ENCODE measurements around the gene SLC38A5. TPM values are rescaled to one million over a fixed set of nuclear protein-coding genes. Genes with fewer than 3 reads are reported as not detected.

SLC38A5 gene
- polyA plus RNA-seq, 2 of the 4 experiments (the other 2 are of a cell fraction): 0.32 to 0.36 TPM

- CTCF ChIA-PET: no interaction called here
- H3K9me3 ChIP-seq: no peaks in the 10 kb centered on the region
- WGBS (ENCODE audit: missing lambda C conversion rate): 91% methylated on average over 9 of the region's 10 CpGs
- no peak for FAIRE-seq
- H3K4me2 ChIP-seq: no peak overlapping the region
- TF ChIP-seq ATOH8 (CRISPR knock-in tag; IDR thresholded peaks at IDR 0.05; ENCODE audit: low read depth) (no peak), ZNF302 (CRISPR knock-in tag; IDR thresholded peaks at IDR 0.05) (no peak), KDM1A (IDR thresholded peaks at IDR 0.05; ENCODE audit: low read depth) (no peak), SREBF2 (IDR thresholded peaks at IDR 0.05) (no peak), E2F6 (IDR thresholded peaks at IDR 0.05; ENCODE audit: borderline replicate concordance, low read depth) (no peak), HOXB13 (CRISPR knock-in tag; IDR thresholded peaks at IDR 0.05; ENCODE audit: low read depth) (no peak), MYC (IDR thresholded peaks at IDR 0.05; ENCODE audit: borderline replicate concordance, low read length) (no peak), FOSL2 (IDR thresholded peaks at IDR 0.05) (no peak), FOSL2 (CRISPR knock-in tag; IDR thresholded peaks at IDR 0.05) (no peak), EP300 (IDR thresholded peaks at IDR 0.05) (no peak), NR3C1 (IDR thresholded peaks at IDR 0.05) (no peak), USF2 (IDR thresholded peaks at IDR 0.05) (no peak), JUNB (IDR thresholded peaks at IDR 0.05) (no peak)
- no peak overlapping the region for H3K27ac ChIP-seq
- H3K4me3 ChIP-seq: no peak overlapping the region
- no peak for DNase-seq (ENCODE audit: low read depth in 1 of 2, low spot score in 1 of 2)
- POLR2A ChIA-PET: no interaction called here
- H3K4me1 ChIP-seq: no peaks in the 10 kb centered on the region
- no peak for ATAC-seq
Observed at GRCh38 chrX:48515842-48516241, 45.8 kb upstream of the SLC38A5 start.

GRCh38 chrX:48514868-48515460 is 44.9 kb upstream of the SLC38A5 start:
- Histone ChIP-seq H3K9me3 (no peaks in the 10 kb centered on the region), H3K4me1 (no peaks in the 10 kb centered on the region), H3K4me2 (no peak overlapping the region), H3K27ac (no peak overlapping the region), H3K4me3 (no peak overlapping the region)
- WGBS (ENCODE audit: missing lambda C conversion rate): 84% methylated on average over 9 of the region's 9 CpGs
- TF ChIP-seq CHD2 (IDR thresholded peaks at IDR 0.05; ENCODE audit: low read length, partially characterized antibody) (no peak), RARB (CRISPR knock-in tag; IDR thresholded peaks at IDR 0.05) (no peak), KDM1A (IDR thresholded peaks at IDR 0.05; ENCODE audit: low read depth) (no peak)
- ChIA-PET POLR2A (no interaction called here), CTCF (no interaction called here)
- FAIRE-seq: no peak
- DNase-seq (ENCODE audit: low read depth in 1 of 2, low spot score in 1 of 2): no peak
- no peak for ATAC-seq

GRCh38 chrX:48514126-48514806 is 44.2 kb upstream of the SLC38A5 start:
- Histone ChIP-seq H3K4me2 (no peak overlapping the region), H3K27ac (no peak overlapping the region), H3K4me3 (no peak overlapping the region), H3K9me3 (no peaks in the 10 kb centered on the region), H3K4me1 (peaks cover 3% of the 10 kb centered on the region; the same call in 1 of the 3 replicates)
- ATAC-seq (no peak), FAIRE-seq (no peak), DNase-seq (ENCODE audit: low read depth in 1 of 2, low spot score in 1 of 2) (no peak)
- ChIA-PET POLR2A (no interaction called here), CTCF (interaction anchor here (0.8 to 1.4 kb wide), 2 partner anchors 9 to 40 kb away, joined by 3 read pairs; no protein-coding TSS in a partner anchor)
- 74% methylated on average over 10 of the region's 16 CpGs for WGBS (ENCODE audit: missing lambda C conversion rate)
- TF ChIP-seq NFE2L2 (conservative IDR thresholded peaks at IDR 0.05; ENCODE audit: low read length): no peak
- TF ChIP-seq PBX3 (IDR thresholded peaks at IDR 0.05): no peak
- no peak for TF ChIP-seq HOXB13 (CRISPR knock-in tag; IDR thresholded peaks at IDR 0.05; ENCODE audit: low read depth)
- no peak for TF ChIP-seq HES2 (IDR thresholded peaks at IDR 0.05)

All from A549 (cell line).